ENCODE results near the gene GTF2F1.

DNA sequence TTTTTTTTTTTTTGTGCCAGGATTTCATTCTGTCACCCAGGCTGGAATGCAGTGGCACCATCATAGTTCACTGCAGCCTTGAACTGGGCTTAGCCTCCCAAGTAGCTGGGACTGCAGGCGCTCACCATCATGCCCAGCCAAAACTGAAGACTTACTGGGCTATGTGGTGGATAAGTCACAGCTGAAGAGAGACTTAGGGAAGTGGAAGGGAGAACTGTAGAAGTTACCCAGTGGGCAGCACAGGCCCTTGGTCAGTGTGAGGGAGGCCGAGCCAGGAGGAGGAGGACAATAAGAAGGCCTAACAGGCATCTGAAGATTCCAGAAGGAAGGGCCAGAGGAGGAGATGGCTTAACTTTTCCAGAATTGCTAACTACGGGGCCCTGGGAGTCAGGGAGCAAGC, 13.2 kb downstream of the GTF2F1 start:
- TF ChIP-seq POLR2A (IDR thresholded peaks at IDR 0.05): no peak
- TF ChIP-seq, protein P1, sequence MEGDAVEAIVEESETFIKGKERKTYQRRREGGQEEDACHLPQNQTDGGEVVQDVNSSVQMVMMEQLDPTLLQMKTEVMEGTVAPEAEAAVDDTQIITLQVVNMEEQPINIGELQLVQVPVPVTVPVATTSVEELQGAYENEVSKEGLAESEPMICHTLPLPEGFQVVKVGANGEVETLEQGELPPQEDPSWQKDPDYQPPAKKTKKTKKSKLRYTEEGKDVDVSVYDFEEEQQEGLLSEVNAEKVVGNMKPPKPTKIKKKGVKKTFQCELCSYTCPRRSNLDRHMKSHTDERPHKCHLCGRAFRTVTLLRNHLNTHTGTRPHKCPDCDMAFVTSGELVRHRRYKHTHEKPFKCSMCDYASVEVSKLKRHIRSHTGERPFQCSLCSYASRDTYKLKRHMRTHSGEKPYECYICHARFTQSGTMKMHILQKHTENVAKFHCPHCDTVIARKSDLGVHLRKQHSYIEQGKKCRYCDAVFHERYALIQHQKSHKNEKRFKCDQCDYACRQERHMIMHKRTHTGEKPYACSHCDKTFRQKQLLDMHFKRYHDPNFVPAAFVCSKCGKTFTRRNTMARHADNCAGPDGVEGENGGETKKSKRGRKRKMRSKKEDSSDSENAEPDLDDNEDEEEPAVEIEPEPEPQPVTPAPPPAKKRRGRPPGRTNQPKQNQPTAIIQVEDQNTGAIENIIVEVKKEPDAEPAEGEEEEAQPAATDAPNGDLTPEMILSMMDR (IDR thresholded peaks at IDR 0.05): no peak

Data from thyroid gland (tissue), 4 donors.